Measurements from ENCODE around the gene ATP5F1E.
A peak's percentile ranks its signal among the peaks of the same experiment; 100 is the strongest.
"Not testable (repeated sequence)": the region's sequence is repeated elsewhere in the genome, so short reads cannot be mapped to it uniquely, and the experiment has no call there.

ATP5F1E gene

DNA sequence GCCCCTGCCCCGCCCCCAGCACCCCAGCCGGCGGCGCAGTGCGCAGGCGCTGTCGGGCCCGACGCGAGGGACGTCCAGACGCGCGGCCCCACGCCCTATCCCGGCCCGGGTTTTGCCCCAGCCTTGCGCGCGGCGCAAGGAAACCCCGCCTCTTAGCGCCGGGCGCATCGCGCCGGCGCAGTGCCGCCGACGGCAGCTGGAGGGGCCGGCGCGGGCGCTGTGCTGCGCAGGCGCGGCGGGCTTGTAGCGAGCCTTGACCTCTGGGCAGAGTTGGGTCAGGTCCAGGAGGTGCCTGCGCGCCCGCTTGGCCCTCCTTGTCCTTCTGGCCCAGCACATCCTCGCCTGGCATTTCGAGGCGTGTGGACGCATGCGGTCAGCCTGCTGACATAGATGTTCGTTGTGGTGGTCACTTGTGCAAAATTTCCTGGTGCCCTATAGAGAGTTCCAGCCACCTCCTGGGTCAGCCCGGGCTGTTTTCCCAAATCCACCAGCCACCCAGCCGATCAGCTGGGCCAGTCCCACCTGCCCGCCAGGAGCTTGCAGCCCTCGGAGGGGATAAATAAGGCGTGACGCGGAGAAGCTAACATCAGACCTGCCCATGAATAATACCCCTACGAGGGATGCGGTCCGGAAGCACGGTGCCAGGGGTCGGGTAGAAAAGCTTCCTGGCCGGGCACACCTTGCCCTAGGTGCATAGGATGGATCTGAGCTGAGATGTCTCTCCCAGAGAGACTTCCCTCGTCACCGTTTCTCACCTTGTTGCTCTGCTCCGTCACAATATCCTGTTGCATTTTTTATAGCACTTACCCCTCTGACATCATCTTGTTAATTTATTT lies 10.9 kb upstream of the ATP5F1E start:
- peak; percentile 100 for DNase-seq (ENCODE audit: low spot score)

DNA sequence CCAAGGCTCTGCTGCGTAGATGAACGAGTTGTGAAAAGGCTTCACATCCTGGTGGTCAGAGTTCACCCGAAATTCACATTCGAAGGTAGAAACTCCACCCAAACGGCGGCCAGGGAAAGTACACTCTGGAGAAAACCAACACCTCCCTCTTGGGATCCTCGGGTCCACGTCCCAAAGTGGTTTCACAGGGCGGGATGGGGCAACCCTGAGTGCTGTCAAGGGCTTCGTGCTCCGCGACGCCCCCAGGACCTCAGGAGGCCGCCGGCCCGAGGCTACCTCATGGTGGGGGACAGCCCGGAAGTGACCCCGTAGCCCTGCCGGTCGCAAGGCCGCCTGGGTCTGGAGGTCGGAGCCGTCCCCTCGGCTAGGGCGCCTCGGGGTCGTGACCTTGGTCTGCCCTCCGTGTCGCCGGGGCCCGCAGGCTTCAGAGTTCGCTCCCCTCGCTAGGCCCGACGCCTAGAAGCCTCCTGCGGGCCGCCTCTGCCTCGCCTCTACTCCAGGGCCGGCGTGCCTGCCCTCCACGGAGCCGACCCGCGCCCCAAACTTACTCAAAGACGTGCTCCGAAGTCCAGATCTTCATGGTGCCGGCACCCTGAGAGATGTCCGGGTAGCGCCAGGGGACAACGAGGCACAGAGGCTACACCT lies 10.1 kb upstream of the ATP5F1E start, which contains the start of gene PRELID3B:
Gene PRELID3B, minus strand, starts transcription at position 636 of the 645 bp plus-strand sequence. Its CDS starts 56 bp downstream, at position 580.
- peak; percentile 27 for DNase-seq (ENCODE audit: low spot score)

DNA sequence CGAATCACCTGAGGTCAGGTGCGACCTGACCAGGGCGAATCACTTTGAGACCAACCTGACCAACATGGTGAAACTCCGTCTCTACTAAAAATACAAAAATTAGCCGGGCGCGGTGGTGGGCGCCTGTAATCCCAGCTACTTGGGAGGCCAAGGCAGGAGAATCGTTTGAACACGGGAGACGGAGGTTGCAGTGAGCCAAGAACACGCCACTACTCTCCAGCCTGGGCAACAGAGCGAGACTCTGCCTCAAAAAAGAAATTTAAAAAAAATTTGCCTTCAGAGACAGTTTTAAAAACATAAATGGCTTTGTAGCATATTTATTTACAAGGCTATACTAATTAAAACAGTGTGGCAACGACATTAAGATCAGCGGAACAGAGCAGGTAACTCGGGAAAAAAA lies 9.4 kb upstream of the ATP5F1E start:
- not testable (repeated sequence) for DNase-seq (ENCODE audit: low spot score)

DNA sequence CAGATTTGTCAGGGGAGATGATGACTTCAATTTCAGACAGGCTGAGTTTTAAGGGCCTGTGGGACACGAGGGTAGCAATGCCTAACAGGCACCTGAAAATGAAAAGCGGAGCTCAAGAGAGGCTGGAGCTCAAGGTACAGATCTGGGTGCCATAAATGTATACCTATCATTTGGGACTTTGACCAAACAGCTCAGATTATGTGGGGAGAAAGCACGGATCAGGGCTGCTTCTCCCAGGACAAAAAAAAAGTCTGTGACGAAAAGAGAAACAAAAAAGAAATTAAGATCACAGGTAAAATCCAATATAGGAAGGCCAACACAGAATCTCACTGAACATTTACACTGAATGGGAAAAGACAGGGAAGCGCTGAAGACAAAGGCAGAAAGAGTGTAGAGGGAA lies 8.5 kb upstream of the ATP5F1E start:
- DNase-seq (ENCODE audit: low spot score) = no peak

DNA sequence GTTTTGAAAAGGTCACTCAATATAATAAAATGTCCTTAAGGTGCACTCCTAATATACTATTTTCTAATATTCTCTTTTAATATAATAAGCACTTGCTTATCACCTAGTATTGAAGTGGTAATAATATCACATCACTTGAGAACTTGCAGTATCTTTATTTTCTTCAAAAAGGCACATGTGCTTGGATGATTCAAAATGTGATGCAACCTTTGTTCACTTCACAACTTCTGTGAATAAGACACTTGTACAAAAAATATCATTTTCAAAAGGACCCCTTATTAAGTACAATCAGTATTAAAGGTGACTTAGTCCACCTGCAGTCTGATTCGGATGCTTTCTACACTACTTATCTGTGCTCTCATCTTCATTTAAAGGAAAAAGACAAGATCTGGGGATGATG lies 7.1 kb upstream of the ATP5F1E start:
- no peak for DNase-seq (ENCODE audit: low spot score)

DNA sequence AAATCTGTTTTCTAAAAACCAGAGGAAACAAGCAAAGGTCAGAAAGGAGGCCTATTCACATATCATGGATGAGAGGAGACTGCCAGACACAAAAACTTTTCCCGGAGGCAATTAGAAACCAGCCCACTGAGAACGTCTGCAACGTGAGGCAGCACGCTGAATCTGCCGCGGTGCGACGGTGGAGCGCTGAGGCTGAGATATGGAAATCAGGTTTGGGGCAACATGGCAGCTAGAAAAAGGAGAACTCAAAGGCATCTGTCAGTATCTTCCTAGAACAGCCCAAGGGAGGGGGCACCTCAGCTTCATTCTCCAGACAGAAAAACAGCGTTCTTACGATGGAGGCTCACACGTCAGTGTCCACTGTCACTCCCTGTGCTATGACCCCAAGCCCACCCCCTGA lies 5.3 kb upstream of the ATP5F1E start:
- DNase-seq (ENCODE audit: low spot score) = no peak

DNA sequence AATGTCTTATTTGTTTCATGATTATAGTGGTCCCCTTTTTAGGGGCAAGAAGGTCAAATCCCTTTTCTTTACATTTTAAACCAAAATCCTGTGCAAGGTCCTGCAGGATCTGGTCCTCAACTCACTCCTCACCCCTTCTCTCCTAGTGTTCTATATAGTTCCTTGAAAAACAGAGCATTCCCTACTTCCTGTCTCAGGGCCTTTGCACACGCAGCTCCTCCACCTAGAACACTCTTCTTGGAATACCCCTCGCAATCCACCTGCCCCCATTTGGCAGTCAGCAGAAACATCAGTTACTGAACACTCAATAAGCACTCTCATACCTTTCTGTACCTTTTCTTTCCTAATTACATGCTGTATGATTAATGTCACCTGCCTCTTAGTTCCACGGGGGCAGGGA lies 3.2 kb upstream of the ATP5F1E start:
- no peak for DNase-seq (ENCODE audit: low spot score)

DNA sequence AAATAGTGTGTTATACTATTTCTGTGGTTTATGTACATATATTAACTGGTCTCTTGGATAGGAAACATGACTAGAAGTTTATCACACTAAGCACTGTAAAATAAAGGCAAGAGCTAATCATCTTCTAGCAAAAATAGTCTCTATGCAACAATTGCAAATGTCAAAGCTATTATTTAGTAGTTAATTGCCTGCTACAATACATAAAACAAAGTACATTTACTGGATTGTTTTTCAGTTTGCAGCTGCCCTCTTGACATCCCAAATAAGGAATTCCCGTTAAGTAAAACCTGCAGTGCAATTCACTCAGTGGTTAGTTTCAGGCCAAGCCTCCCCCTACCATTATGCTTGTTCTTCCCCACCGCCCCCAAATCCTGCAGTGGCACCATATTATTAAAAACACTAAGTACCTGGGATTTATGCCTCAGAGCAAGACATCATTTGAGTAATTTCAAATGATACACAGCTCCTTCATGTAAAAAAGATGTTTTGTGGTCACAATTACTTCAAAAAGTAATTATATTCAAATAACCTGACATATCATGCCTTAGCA lies 1.6 kb upstream of the ATP5F1E start:
- DNase-seq (ENCODE audit: low spot score) = no peak

DNA sequence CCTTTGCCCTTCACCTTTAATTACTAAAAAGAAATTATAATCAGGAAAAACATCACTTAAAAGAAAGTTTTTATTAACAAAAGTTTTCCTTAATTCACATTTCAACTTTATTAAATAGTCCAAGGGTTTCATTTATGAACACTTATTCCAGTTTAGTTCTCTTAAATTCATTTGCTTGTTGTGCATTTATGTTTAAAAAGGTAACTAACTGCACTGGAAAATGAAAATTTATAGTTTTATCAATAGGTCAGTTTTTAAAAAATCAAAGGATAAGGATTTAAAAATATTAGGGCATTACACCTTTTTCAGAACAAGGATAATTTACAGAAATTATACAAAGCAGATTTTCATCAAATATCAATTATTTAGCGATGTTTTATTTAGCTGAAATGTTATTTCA lies 958 bp upstream of the ATP5F1E start:
- no peak for DNase-seq (ENCODE audit: low spot score)

DNA sequence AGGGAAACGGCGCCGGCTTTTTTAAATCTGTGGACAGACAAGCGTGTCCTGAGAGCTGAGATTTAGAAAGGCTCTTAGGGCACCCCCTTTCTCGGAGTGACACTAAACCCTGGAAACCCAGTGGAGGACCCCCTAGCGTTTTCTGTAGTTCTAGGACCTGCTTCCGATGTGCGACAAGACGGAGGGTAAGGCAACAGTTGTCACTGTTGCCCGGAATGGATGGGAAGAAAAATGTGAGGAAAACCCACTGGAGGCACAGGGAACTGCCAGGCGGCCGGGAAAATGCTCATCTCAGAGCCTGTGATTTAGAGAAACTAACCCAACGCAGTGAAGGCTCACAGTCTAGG lies 551 bp upstream of the ATP5F1E start:
- DNase-seq (ENCODE audit: low spot score) = peak; percentile 52

DNA sequence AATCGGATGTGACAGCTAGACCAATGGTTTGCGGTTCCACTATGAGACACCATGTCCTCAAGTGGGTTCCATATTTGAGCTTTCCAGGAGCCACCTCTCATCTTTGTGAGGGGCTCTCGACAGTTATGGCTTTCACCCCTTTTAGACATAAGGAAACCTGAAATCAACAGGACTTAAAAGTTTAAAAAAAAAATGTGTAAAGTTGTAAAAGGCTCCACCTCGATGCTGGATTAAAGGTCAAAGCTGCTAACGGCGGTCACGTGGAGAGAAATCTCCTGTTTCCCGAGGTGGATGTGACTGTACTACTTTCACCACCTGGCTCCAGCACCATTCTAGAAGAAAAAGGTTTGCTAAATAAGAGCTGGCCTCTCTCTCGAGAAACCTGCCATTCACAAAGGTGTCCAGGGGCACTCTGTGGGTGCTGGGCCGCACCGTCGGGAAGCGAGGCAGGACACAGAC lies 542 bp downstream of the ATP5F1E start:
- no peak for DNase-seq (ENCODE audit: low spot score)

DNA sequence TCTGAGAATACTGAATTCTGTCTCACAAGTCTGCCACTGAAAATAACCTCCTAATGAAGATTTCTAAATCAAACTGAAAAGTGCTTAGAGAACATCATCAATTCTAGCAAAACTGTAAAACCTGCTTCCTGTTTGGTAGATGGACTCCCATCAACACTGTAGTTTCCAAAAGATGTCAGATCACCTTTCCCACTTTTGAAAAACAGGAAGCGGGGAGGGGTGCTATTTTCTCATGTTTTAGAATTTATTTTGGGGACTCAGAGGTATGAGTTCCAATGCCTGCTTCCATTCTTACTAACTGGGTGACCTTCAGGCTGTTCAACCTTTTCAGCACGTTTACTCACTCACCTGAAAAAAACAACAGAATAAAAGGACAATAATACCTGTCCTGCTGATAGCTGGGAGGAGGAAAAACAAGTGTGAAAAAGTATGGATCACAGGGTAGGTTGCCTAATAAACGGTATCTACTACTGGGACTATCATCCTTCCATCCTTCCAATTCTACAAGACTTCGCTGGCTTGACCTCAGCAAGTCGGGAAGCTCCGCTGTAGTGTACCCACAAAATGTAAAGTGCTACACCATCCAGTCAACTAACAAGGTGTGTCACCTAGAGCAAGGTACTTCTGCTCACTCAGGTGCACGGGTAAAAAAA lies 1.1 kb downstream of the ATP5F1E start:
- no peak for DNase-seq (ENCODE audit: low spot score)

DNA sequence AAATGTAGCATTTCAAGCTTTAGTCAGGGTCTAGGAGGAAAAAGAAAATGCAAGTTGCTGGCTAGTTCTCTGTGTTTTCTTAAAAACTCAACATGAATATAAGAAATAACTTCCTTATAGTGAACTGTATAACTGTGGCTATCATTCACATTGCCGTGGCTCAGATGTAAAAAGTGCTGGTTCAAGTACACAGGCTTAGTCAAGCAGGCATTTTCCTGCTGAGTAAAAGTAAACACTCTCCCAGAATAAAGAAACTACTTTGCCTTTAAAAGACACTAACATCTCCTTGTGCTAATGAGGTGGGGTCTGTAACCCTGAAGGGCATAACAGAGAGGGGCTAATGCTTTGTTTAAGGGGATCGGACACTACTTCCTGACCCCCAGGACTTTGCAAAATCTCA lies 3.3 kb downstream of the ATP5F1E start:
- no peak for DNase-seq (ENCODE audit: low spot score)

DNA sequence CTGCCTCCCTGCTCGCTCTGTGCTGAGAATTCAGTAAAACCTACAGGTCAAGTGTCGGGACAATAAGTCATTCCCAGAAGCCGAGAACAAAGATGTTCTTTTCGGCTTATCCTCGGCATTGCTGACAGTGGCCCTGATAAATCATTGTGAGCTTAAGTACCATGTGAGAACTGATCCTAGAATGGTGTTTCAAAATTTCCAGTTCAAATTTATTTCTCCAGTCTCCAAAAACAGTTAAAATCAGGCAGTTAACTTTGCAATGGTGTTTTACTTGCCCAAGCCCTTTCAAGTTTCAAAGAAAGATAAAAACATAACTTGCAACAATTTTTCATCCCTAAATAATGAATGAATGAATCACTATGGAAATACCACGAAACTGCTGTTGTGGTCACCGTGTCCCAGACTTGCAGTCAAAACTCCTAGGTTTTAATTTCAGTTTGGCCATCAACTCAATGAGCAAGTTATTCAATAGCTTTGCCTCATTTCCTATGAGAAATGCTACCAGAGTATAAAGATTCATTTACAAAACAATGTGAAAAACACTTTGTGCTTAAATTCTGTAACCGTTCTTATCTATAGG lies 4.3 kb downstream of the ATP5F1E start:
- DNase-seq (ENCODE audit: low spot score) = no peak

DNA sequence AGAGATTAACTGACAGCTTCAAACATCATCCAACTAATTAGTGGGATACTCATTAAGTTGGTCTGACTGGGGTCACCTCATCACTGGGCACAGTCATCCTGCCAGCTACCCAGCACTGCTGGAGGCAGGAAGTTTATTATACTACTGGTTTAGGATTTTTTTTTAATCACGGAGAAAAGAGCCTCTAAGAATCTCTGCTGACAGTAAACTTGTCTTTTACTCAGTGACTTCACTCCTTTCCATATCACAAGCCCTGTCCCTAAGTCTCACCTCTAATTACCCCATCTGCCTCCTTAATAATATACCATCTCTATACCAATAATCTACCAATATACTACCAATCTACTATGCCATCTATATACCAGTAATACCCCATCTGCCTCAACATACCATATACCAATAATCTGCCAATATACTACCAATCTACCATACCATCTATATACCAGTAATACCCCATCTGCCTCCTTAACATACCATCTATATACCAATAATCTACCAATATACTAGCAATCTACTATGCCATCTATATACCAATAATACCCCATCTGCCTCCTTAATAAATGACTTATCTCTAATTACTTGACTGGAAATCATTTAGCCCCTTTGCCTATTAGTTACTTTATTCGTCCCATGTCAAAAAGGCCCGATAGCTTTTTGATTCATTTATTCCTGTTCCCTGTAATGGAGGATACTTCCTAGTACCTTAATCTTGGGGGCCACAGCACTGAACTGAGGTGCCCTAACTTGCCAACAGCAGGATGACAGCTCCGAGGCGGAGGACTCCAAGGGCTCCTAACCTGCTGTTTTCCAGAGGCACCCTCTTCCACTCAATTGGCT lies 5.0 kb downstream of the ATP5F1E start:
- no peak for DNase-seq (ENCODE audit: low spot score)

DNA sequence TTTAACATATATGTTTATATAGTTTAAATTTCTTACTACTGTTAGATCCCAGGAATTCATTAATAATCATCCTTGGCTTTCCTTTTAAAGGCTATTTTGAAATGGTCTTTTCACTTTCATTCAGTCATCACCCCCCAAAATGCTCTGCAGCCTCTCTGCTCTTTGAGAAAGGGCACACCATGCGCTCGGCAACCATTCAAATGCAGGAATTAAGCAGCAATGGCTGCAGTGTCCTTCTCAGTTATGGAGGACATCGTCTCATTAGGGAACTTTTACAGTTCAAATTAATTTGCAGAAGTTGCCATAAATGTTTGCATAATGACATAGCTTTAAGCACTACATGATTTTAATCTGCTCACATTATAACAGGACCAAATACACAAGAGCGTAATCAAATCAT lies 6.6 kb downstream of the ATP5F1E start:
- DNase-seq (ENCODE audit: low spot score) = no peak

DNA sequence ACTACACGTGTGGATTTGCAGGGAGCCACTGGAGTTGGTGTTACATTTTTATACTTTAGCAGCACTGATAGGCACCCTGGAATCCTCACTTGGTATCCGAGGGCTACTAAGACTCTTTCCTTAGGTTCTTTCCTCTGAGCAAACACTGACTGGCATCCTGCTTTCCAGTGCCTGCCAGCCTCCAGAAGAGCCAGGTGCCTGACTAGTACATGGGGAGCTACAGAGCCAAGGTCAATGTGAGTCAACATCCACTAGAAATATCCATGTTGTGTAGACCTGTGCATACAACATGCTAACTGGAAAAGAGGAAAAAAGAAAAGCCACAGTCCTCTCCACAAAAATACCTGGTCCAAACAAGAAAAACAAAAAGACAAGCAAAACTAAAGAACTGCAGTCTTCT lies 7.0 kb downstream of the ATP5F1E start:
- no peak for DNase-seq (ENCODE audit: low spot score)

DNA sequence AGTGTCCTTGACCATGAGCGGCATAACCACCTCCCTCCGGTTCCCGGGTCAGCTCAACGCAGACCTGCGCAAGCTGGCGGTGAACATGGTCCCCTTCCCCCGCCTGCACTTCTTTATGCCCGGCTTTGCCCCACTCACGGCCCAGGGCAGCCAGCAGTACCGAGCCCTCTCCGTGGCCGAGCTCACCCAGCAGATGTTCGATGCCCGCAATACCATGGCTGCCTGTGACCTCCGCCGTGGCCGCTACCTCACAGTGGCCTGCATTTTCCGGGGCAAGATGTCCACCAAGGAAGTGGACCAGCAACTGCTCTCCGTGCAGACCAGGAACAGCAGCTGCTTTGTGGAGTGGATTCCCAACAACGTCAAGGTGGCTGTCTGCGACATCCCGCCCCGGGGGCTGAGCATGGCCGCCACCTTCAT lies 8.0 kb downstream of the ATP5F1E start:
- no peak for DNase-seq (ENCODE audit: low spot score)

DNA sequence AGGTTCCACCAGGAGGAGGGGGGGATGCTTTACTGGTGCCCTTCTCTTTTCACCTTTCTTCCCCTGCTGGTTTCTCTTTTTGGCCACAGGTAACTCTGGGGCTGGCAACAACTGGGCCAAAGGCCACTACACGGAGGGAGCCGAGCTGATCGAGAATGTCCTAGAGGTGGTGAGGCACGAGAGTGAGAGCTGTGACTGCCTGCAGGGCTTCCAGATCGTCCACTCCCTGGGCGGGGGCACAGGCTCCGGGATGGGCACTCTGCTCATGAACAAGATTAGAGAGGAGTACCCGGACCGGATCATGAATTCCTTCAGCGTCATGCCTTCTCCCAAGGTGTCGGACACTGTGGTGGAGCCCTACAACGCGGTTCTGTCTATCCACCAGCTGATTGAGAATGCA lies 8.5 kb downstream of the ATP5F1E start:
- no peak for DNase-seq (ENCODE audit: low spot score)

DNA sequence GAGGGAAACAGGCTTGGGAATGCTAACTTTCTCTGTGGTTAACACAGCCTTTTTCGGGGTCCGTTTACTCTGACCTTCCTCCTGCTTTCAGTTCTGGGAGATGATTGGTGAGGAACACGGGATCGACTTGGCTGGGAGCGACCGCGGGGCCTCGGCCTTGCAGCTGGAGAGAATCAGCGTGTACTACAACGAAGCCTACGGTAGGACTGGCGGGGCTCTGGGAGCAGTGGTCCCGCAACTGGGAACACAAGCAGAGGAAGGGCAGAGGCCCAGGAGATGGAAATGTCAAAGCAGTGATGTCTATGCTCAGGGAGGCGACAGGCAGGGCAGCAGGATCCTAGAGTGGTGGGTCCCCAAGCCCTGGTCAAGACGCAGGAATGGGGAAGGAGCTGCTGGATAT lies 9.4 kb downstream of the ATP5F1E start:
- DNase-seq (ENCODE audit: low spot score) = no peak

DNA sequence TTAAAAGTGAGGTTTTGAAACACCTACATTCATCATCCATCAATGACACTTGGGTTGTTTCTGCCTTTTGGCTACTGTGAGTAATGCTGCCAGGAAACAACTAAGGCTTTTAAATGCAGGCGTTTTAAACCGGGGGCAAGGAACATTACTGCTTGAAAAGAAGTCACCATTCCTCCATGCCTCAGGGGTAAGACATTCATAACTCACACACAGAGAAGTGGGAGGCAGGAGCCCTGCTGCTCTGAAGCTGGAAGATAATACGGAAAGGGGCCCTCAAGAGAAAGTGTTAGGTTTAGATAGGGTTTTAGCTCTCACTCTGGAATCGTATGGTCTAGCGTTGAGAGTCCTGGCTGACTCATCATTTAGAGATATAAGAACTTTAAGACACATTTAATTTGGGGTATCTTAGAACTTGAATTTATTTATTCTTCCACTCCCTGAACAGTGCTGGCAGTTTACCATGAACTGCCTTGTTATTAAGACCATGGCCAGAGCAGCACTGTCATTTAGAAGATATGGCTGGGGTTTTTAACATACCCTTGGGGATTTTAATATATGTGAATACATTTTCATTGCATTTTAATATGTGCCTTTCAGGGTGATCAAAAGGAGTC lies 11.1 kb downstream of the ATP5F1E start:
- DNase-seq (ENCODE audit: low spot score) = no peak
